Subcutaneous abdominal adipose tissue (tissue), 5 donors: Measurements from ENCODE around the gene SYT7.
A peak's percentile ranks its signal among the peaks of the same experiment; 100 is the strongest.
"Not testable (repeated sequence)": the region's sequence is repeated elsewhere in the genome, so short reads cannot be mapped to it uniquely, and the experiment has no call there.

ENCODE experiments used
- H3K27ac ChIP-seq: one replicate; pipeline ENCODE4 v1.7.0; 2013; ENCODE audit warnings: low read depth, mild to moderate bottlenecking, inconsistent platforms, low read length, moderate library complexity
- H3K27me3 ChIP-seq, 5 donors: one replicate each; pipeline ENCODE4 v1.7.0; 2013; ENCODE audit warnings: low read length in 5 of 5, inconsistent platforms in 1 of 5; ENCODE audit not compliant: control insufficient read depth in 5 of 5, insufficient read depth in 4 of 5
- H3K36me3 ChIP-seq, 5 donors: one replicate each; pipeline ENCODE4 v1.7.0; 2013; ENCODE audit warnings: low read length in 5 of 5; ENCODE audit not compliant: control insufficient read depth in 5 of 5, insufficient read depth in 5 of 5
- H3K4me1 ChIP-seq, 5 donors: one replicate each; pipeline ENCODE4 v1.7.0; 2013; ENCODE audit warnings: low read length in 5 of 5, mild to moderate bottlenecking in 3 of 5, moderate library complexity in 1 of 5; ENCODE audit not compliant: control insufficient read depth in 5 of 5, insufficient read depth in 5 of 5
- H3K4me3 ChIP-seq, 5 donors: one replicate each; pipeline ENCODE4 v1.7.0; 2013; ENCODE audit warnings: low read length in 5 of 5, low read depth in 1 of 5
- H3K9ac ChIP-seq, 5 donors: one replicate each; pipeline ENCODE4 v1.7.0; 2013; ENCODE audit warnings: low read length in 5 of 5, mild to moderate bottlenecking in 4 of 5, moderate library complexity in 3 of 5
- H3K9me3 ChIP-seq, 5 donors: one replicate each; pipeline ENCODE4 v1.7.0; 2013; ENCODE audit warnings: low read length in 5 of 5; ENCODE audit not compliant: control insufficient read depth in 5 of 5
- donor health status: healthy.
- donor health status: healthy.
- donor health status: healthy.
- donor health status: healthy.
- donor health status: healthy.

SYT7 gene

GRCh38 chr11:61481806-61482205, 99.1 kb downstream of the SYT7 start:
- peaks cover 5 to 36% (median 24%) of the 10 kb centered on the region in 5 donors for H3K4me1 ChIP-seq
- H3K36me3 ChIP-seq = peaks cover 0 to 2% (median 0%) of the 10 kb centered on the region in 5 donors
- H3K27me3 ChIP-seq = peaks cover 18 to 28% (median 26%) of the 10 kb centered on the region in 5 donors
- H3K27ac ChIP-seq = no peak overlapping the region
- H3K9me3 ChIP-seq = no peaks in the 10 kb centered on the region
- no peak overlapping the region for H3K4me3 ChIP-seq
- H3K9ac ChIP-seq = no peak overlapping the region

GRCh38 chr11:61480994-61481335, 99.9 kb downstream of the SYT7 start:
- H3K9ac ChIP-seq = no peak overlapping the region
- no peak overlapping the region for H3K27ac ChIP-seq
- no peaks in the 10 kb centered on the region for H3K9me3 ChIP-seq
- peaks cover 15 to 28% (median 26%) of the 10 kb centered on the region in 5 donors for H3K27me3 ChIP-seq
- no peak overlapping the region for H3K4me3 ChIP-seq
- H3K36me3 ChIP-seq = no peaks in the 10 kb centered on the region
- peaks cover 5 to 36% (median 24%) of the 10 kb centered on the region in 5 donors for H3K4me1 ChIP-seq

DNA sequence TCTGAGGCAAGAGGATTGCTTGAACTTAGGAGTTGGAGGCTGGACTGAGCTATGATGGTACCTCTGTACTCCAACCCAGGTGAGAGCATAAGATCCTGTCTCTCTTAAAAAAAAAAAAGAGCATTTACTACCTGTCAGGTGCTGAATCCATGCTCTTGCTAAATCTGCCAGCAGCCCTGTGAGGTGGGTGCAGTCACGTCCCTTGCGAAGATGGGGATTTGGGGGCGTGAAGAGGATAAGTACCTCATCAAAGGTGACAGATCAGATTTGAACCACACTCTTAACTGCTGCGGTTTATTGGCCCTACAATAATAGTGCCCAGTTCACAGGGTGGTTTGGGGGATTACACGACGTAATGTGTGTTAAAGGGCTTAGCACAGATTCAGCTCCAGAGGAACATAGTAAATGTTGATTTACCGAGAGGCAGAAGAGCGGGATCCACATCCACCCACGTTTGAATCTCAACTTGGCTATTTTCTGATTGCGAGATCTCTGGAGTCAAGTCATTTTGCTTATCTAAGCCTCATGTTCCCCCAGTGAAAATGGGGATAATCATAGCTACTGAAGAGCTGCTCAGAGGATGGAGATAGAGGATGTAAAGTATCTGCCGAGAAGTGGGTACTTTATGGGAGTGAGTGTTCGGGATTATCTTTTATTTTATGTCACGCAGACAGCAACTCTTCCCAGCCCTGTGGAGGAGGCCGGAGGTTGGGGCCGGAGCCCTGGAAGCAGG, 100.4 kb downstream of the SYT7 start:
- H3K4me1 ChIP-seq = peaks cover 5 to 37% (median 24%) of the 10 kb centered on the region in 5 donors
- no peak overlapping the region for H3K4me3 ChIP-seq
- H3K27ac ChIP-seq = no peak overlapping the region
- H3K9me3 ChIP-seq = no peaks in the 10 kb centered on the region
- H3K27me3 ChIP-seq = peaks cover 15 to 28% (median 26%) of the 10 kb centered on the region in 5 donors
- H3K36me3 ChIP-seq = no peaks in the 10 kb centered on the region
- no peak overlapping the region for H3K9ac ChIP-seq

DNA sequence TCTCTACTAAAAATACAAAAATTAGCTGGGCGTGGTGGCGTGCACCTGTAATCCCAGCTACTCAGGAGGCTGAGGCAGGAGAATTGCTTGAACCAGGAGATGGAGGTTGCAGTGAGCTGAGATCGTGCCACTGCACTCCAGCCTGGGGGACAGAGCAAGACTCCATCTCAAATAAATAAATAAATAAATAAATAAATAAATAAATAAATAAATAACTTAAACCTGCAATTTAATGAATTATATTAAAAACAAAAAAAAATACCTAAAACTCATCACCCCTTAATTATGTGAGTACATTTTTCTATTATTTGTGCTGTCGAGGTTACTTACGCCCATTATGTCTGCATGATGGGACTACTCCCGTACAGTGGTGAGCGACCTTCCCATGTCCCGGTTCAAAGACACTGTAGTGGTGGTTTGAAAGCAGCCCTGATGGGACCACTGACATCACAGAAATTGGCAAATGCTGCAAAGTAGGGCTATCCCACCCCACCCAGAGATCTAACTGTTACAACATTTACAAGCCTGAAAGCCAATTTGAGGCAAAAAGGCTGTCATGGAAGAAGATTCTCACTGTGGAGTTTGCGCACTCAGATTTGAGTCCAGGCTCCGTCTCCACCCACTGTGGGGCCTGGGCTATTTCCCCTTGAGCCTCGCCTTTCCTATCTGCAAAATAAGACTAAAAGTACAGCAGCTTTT, 101.4 kb downstream of the SYT7 start:
- not testable (repeated sequence) for H3K27ac ChIP-seq, H3K36me3 ChIP-seq, H3K9ac ChIP-seq, H3K9me3 ChIP-seq, H3K4me3 ChIP-seq
- H3K4me1 ChIP-seq = peaks cover 5 to 45% (median 31%) of the 10 kb centered on the region in 5 donors
- H3K27me3 ChIP-seq = peaks cover 15 to 28% (median 21%) of the 10 kb centered on the region in 5 donors

DNA sequence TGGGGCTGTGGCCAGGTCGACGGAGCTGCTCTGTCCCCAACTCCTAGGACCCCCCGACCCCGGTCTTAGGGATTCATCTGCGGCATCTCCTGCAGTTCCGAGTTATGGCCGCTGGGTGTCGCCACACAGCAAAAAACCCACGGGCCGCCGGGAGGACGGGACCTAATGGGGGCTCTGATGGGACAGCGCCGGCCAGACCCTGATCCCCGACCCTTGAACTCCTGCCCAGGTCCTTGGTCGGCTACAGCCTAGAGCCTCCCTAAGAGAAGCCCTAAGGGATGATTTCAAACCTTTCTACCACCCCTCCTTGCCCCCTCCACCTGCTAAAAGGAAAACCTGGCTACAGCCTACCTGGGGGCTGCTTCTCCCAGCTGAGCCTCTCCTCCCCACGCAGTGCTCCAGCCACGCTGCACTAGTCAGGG, 103.1 kb downstream of the SYT7 start:
- Histone ChIP-seq H3K4me1 (peaks cover 7 to 55% (median 43%) of the 10 kb centered on the region in 5 donors), H3K27me3 (peaks cover 14 to 28% (median 19%) of the 10 kb centered on the region in 5 donors), H3K9me3 (no peaks in the 10 kb centered on the region), H3K27ac (peak overlapping the region; percentile 17), H3K9ac (no peak overlapping the region), H3K4me3 (no peak overlapping the region), H3K36me3 (no peaks in the 10 kb centered on the region)

DNA sequence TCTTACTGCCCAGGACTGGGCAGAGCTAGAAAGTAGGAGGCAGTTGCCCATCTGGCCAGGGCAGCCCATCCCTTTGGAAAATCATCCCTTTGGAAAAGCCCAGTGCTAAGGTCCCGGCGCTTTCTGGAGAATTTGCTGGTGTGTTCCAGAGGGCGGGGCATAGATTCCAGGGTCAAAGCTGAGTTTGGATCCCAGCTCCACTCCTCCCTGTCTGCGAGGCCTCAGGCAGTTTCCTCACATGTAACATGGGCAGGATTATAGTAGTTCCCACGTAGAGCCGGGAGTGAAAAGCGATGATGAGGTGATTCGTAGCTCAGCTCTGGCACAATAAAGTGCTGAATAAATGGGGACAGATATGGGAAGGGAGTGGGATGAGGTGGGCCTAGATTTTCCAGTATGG, 103.8 kb downstream of the SYT7 start:
- no peaks in the 10 kb centered on the region for H3K36me3 ChIP-seq
- no peaks in the 10 kb centered on the region for H3K9me3 ChIP-seq
- peak overlapping the region; percentile 17 for H3K27ac ChIP-seq
- H3K4me1 ChIP-seq = peaks cover 9 to 57% (median 48%) of the 10 kb centered on the region in 5 donors
- H3K4me3 ChIP-seq = no peak overlapping the region
- H3K27me3 ChIP-seq = peaks cover 8 to 23% (median 13%) of the 10 kb centered on the region in 5 donors
- peak overlapping the region in 2 of 5 donors; percentile 22 to 33 for H3K9ac ChIP-seq

DNA sequence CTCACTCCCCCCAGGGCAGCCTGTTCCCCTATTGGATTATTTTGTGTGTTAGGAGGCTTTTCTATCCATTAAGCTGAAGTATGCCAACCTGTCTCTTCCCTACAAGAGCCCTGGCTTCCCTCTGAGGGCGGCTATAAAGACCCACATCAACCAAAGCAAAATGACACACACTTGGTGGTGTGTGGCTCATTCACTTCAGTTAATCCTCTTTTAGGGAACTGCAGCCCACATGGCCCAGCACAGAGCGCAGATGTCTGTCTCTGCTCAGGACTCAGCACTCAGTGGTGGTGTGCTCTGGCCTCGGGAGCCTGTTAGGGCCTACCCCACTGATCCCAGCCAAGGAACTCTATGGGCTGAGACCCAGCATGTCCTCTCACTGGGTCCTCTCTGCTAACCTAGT, 104.5 kb downstream of the SYT7 start:
- Histone ChIP-seq H3K9ac (peak overlapping the region in 1 of 5 donors; percentile 26), H3K4me1 (peaks cover 8 to 56% (median 44%) of the 10 kb centered on the region in 5 donors)

GRCh38 chr11:61475433-61475832, 105.4 kb downstream of the SYT7 start:
- peaks cover 8 to 51% (median 39%) of the 10 kb centered on the region in 5 donors for H3K4me1 ChIP-seq
- no peak overlapping the region for H3K9ac ChIP-seq
- no peak overlapping the region for H3K27ac ChIP-seq

More for the DNA sequence above, 104.5 kb downstream of the SYT7 start:
- Histone ChIP-seq H3K9me3 (no peaks in the 10 kb centered on the region), H3K36me3 (no peaks in the 10 kb centered on the region), H3K27me3 (peaks cover under 1 to 16% (median 6%) of the 10 kb centered on the region in 5 donors), H3K27ac (peak overlapping the region; percentile 30), H3K4me3 (no peak overlapping the region)

GRCh38 chr11:61474013-61474643, 106.7 kb downstream of the SYT7 start:
- Histone ChIP-seq H3K4me1 (peaks cover 8 to 51% (median 37%) of the 10 kb centered on the region in 5 donors), H3K9me3 (no peaks in the 10 kb centered on the region), H3K4me3 (no peak overlapping the region), H3K27me3 (peaks cover 0 to 9% (median 6%) of the 10 kb centered on the region in 5 donors), H3K27ac (peak overlapping the region; percentile 93), H3K36me3 (peaks cover 0 to 13% (median 5%) of the 10 kb centered on the region in 5 donors), H3K9ac (no peak overlapping the region)

More at GRCh38 chr11:61475433-61475832, 105.4 kb downstream of the SYT7 start:
- Histone ChIP-seq H3K27me3 (peaks cover 0 to 11% (median 6%) of the 10 kb centered on the region in 5 donors), H3K36me3 (peaks cover 0 to 7% (median 5%) of the 10 kb centered on the region in 5 donors), H3K4me3 (no peak overlapping the region), H3K9me3 (no peaks in the 10 kb centered on the region)
